CD4-positive, alpha-beta T cell (primary cell): ENCODE results near the gene PLET1. TPM values are rescaled to one million over a fixed set of nuclear protein-coding genes. Genes with fewer than 3 reads are reported as not detected.

Source experiments
- ATAC-seq: fragments of 200-7000 bp; cut with Tn5 transposase; one replicate; pipeline ENCODE4 v1.10.0; 2022; ENCODE audit warnings: mild to moderate bottlenecking; ENCODE audit not compliant: poor library complexity
- CTCF ChIA-PET: fragments of 350-600 bp; sonication (Branson Sonifier 250); formaldehyde crosslinking; loops from one replicate; lab custom pipeline; 2021; ENCODE audit warnings: antibody characterized with exemption, inconsistent platforms; lab: Charles Lee
- POLR2A ChIA-PET: fragments of 350-600 bp; sonication (Branson Sonifier 250); formaldehyde crosslinking; loops from one replicate; lab custom pipeline; 2021; ENCODE audit warnings: antibody characterized with exemption, inconsistent platforms; lab: Charles Lee
- DNase-seq, 14 experiments: peaks; one replicate each; pipeline ENCODE4 v3.0.0-alpha.2; 2013 to 2020; ENCODE audit warnings: mixed read lengths in 2 of 14
- H3K27ac ChIP-seq, 2 donors: one replicate each; pipeline versions ENCODE4 v1.5.1 to v1.7.0; 2013; ENCODE audit warnings: low read length in 2 of 2, low read depth in 1 of 2, mild to moderate bottlenecking in 1 of 2
- H3K27me3 ChIP-seq, 2 experiments: 1 replicate in 1 of 2; 2 replicates in 1 of 2; pipeline versions ENCODE4 v1.6.1 to v1.7.0; 2013; ENCODE audit warnings: low read length in 2 of 2, control low read depth in 1 of 2, mild to moderate bottlenecking in 1 of 2, moderate library complexity in 1 of 2; ENCODE audit not compliant: insufficient read depth in 2 of 2, control insufficient read depth in 1 of 2
- H3K36me3 ChIP-seq: one replicate; pipeline ENCODE4 v1.6.1; 2013; ENCODE audit warnings: low read length, control low read depth; ENCODE audit not compliant: insufficient read depth
- H3K4me1 ChIP-seq: one replicate; pipeline ENCODE4 v1.6.1; 2013; ENCODE audit warnings: low read length, control low read depth; ENCODE audit not compliant: insufficient read depth
- H3K4me3 ChIP-seq: one replicate; pipeline ENCODE4 v1.5.1; 2013; ENCODE audit warnings: mild to moderate bottlenecking, low read length, moderate library complexity
- H3K9me3 ChIP-seq, 2 experiments: 1 replicate in 1 of 2; 2 replicates in 1 of 2; pipeline versions ENCODE4 v1.6.1 to v1.7.0; 2013; ENCODE audit warnings: low read length in 2 of 2, mild to moderate bottlenecking in 2 of 2, control low read depth in 1 of 2, moderate library complexity in 1 of 2; ENCODE audit not compliant: control insufficient read depth in 1 of 2, insufficient read depth in 1 of 2
- H3K27ac Mint-ChIP-seq: one replicate; pipeline ENCODE4 v1.8.0; 2020; ENCODE audit warnings: mixed read lengths
- H3K27me3 Mint-ChIP-seq: one replicate; pipeline ENCODE4 v1.8.0; 2021; ENCODE audit warnings: mixed read lengths
- H3K36me3 Mint-ChIP-seq: one replicate; pipeline ENCODE4 v1.8.0; 2021; ENCODE audit warnings: low read depth, mixed read lengths
- H3K4me1 Mint-ChIP-seq: one replicate; pipeline ENCODE4 v1.8.0; 2021; ENCODE audit warnings: low read depth, mixed read lengths
- H3K4me3 Mint-ChIP-seq: one replicate; pipeline ENCODE4 v1.8.0; 2020; ENCODE audit warnings: mild to moderate bottlenecking, mixed read lengths
- H3K9me3 Mint-ChIP-seq: one replicate; pipeline ENCODE4 v1.8.0; 2020; ENCODE audit warnings: mixed read lengths
- intact Hi-C, 2 experiments: fragments of 100-400 bp; cut with DNase I in 1 of 2; cut with micrococcal nuclease in 1 of 2; formaldehyde crosslinking; loops; one replicate each; pipeline versions ENCODE4 v1.15.1 to v1.9.0; 2023 to 2025; cut with DNase I, micrococcal nuclease
- total RNA-seq, 174 experiments: library from RNA in 2 of 174; stranded (reverse) in 2 of 174; gene quantifications; one replicate each; pipeline ENCODE4 v1.2.3 and lab custom pipeline; 2021 to 2026
- TF ChIP-seq, protein P1 (sequence below): fragments of 200-600 bp; IDR thresholded peaks from one replicate; pipeline ENCODE4 v1.8.0; 2022; ENCODE audit warnings: antibody characterized with exemption, mild to moderate bottlenecking

Gene PLET1
- total RNA-seq, 2 experiments from 2014 or later, result not detected

DNA sequence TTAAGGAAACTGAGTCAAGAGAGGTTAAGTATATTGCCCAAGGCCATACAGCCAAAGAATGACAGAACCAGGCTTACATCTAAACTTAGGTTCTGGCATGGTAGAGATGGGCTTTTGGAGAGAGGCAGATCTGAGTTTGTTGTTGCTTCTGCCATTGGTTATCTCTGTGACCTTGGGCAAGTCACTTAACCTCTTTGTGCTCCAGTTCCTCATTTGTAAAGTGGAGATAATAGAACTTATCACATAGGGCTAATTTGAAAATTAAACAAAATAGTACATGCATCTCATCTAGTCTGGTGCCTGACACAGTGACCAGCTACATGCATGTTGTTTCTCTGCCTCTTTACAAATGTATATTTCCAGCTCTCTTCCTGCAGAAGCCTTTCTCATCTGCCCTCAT, 47.0 kb upstream of the PLET1 start:
- DNase-seq (no peak), ATAC-seq (no peak)
- Histone ChIP-seq H3K4me1 (no peaks in the 10 kb centered on the region), H3K27me3 (no peaks in the 10 kb centered on the region), H3K36me3 (no peaks in the 10 kb centered on the region), H3K9me3 (no peaks in the 10 kb centered on the region), H3K4me3 (no peak overlapping the region), H3K27ac (no peak overlapping the region)
- Mint-ChIP-seq H3K9me3 (no peaks in the 10 kb centered on the region), H3K27ac (no peak overlapping the region), H3K36me3 (no peaks in the 10 kb centered on the region), H3K27me3 (no peaks in the 10 kb centered on the region), H3K4me3 (no peak overlapping the region), H3K4me1 (no peaks in the 10 kb centered on the region)
- TF ChIP-seq, protein P1, sequence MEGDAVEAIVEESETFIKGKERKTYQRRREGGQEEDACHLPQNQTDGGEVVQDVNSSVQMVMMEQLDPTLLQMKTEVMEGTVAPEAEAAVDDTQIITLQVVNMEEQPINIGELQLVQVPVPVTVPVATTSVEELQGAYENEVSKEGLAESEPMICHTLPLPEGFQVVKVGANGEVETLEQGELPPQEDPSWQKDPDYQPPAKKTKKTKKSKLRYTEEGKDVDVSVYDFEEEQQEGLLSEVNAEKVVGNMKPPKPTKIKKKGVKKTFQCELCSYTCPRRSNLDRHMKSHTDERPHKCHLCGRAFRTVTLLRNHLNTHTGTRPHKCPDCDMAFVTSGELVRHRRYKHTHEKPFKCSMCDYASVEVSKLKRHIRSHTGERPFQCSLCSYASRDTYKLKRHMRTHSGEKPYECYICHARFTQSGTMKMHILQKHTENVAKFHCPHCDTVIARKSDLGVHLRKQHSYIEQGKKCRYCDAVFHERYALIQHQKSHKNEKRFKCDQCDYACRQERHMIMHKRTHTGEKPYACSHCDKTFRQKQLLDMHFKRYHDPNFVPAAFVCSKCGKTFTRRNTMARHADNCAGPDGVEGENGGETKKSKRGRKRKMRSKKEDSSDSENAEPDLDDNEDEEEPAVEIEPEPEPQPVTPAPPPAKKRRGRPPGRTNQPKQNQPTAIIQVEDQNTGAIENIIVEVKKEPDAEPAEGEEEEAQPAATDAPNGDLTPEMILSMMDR, result no peak
- POLR2A ChIA-PET, result no interaction called here
- CTCF ChIA-PET, result no interaction called here
- intact Hi-C loops, result no loop called here

DNA sequence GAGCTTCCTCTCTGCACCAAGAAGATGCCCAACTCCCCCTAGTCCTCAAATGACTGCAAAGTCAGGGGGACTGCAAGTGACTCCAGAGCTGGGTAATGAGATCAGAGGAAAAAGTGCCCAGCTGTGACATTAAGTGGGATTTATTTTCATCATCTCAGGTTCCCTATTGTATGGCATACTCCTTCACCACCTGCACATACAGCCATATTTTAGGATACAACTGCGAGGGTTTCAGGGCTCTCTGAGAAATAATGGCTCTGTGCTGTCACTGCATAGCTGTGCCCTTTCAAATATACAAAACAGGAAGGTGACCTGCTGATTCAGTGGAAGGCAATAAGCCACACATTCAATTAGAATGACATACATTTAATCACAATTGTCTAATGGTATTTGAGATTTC, 45.6 kb upstream of the PLET1 start:
- Histone ChIP-seq H3K4me1 (no peaks in the 10 kb centered on the region), H3K4me3 (no peak overlapping the region), H3K27me3 (no peaks in the 10 kb centered on the region), H3K27ac (no peak overlapping the region), H3K9me3 (no peaks in the 10 kb centered on the region), H3K36me3 (no peaks in the 10 kb centered on the region)
- H3K27me3 Mint-ChIP-seq, result no peaks in the 10 kb centered on the region
- no peak overlapping the region for H3K27ac Mint-ChIP-seq
- H3K9me3 Mint-ChIP-seq, result no peaks in the 10 kb centered on the region
- TF ChIP-seq, protein P1, result no peak
- POLR2A ChIA-PET, result no interaction called here
- no peak for ATAC-seq
- no peak for DNase-seq
- intact Hi-C loops, result no loop called here
- no peak overlapping the region for H3K4me3 Mint-ChIP-seq
- CTCF ChIA-PET, result no interaction called here
- H3K4me1 Mint-ChIP-seq, result peaks cover 7% of the 10 kb centered on the region
- H3K36me3 Mint-ChIP-seq, result no peaks in the 10 kb centered on the region

DNA sequence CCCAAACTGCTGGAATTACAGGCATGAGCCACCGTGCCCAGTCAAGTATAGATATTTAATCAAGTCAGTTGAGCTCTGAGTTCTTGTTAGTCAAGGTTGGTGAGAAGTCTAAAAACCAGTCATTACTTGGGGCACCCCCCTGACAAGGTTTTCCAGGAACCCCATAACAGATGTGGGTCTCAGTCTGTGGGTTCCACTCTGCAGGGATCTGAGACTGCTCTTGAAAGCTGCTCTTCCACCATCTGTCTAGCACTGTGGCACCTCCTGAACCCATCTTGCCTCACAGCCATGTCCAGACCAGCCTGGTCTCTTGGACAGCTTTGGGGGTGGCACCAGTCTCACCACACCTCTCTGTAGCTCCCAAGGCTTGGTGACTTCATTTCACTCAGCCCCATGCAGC, 44.3 kb upstream of the PLET1 start:
- no peak for ATAC-seq
- H3K4me1 ChIP-seq, result no peaks in the 10 kb centered on the region
- TF ChIP-seq, protein P1, result no peak
- no peak for DNase-seq
- H3K4me1 Mint-ChIP-seq, result peaks cover 11% of the 10 kb centered on the region
- no peak overlapping the region for H3K27ac ChIP-seq
- no peaks in the 10 kb centered on the region for H3K36me3 ChIP-seq
- ChIA-PET CTCF (no interaction called here), POLR2A (no interaction called here)
- no peaks in the 10 kb centered on the region for H3K36me3 Mint-ChIP-seq
- H3K27me3 Mint-ChIP-seq, result no peaks in the 10 kb centered on the region
- H3K9me3 ChIP-seq, result no peaks in the 10 kb centered on the region
- no peak overlapping the region for H3K4me3 Mint-ChIP-seq
- H3K27me3 ChIP-seq, result no peaks in the 10 kb centered on the region
- no peak overlapping the region for H3K27ac Mint-ChIP-seq
- H3K4me3 ChIP-seq, result no peak overlapping the region
- no peaks in the 10 kb centered on the region for H3K9me3 Mint-ChIP-seq
- intact Hi-C loops, result no loop called here
